Measurements from ENCODE around the gene PMEPA1. TPM values are rescaled to one million over a fixed set of nuclear protein-coding genes. Genes with fewer than 3 reads are reported as not detected.

PMEPA1 gene
- total and polyA plus RNA-seq, 2 experiments from 2014 or later, result 7.3 to 15.4 TPM

GRCh38 chr20:57616143-57616951, 93.5 kb downstream of the PMEPA1 start (continued):
- TF ChIP-seq, protein P1, sequence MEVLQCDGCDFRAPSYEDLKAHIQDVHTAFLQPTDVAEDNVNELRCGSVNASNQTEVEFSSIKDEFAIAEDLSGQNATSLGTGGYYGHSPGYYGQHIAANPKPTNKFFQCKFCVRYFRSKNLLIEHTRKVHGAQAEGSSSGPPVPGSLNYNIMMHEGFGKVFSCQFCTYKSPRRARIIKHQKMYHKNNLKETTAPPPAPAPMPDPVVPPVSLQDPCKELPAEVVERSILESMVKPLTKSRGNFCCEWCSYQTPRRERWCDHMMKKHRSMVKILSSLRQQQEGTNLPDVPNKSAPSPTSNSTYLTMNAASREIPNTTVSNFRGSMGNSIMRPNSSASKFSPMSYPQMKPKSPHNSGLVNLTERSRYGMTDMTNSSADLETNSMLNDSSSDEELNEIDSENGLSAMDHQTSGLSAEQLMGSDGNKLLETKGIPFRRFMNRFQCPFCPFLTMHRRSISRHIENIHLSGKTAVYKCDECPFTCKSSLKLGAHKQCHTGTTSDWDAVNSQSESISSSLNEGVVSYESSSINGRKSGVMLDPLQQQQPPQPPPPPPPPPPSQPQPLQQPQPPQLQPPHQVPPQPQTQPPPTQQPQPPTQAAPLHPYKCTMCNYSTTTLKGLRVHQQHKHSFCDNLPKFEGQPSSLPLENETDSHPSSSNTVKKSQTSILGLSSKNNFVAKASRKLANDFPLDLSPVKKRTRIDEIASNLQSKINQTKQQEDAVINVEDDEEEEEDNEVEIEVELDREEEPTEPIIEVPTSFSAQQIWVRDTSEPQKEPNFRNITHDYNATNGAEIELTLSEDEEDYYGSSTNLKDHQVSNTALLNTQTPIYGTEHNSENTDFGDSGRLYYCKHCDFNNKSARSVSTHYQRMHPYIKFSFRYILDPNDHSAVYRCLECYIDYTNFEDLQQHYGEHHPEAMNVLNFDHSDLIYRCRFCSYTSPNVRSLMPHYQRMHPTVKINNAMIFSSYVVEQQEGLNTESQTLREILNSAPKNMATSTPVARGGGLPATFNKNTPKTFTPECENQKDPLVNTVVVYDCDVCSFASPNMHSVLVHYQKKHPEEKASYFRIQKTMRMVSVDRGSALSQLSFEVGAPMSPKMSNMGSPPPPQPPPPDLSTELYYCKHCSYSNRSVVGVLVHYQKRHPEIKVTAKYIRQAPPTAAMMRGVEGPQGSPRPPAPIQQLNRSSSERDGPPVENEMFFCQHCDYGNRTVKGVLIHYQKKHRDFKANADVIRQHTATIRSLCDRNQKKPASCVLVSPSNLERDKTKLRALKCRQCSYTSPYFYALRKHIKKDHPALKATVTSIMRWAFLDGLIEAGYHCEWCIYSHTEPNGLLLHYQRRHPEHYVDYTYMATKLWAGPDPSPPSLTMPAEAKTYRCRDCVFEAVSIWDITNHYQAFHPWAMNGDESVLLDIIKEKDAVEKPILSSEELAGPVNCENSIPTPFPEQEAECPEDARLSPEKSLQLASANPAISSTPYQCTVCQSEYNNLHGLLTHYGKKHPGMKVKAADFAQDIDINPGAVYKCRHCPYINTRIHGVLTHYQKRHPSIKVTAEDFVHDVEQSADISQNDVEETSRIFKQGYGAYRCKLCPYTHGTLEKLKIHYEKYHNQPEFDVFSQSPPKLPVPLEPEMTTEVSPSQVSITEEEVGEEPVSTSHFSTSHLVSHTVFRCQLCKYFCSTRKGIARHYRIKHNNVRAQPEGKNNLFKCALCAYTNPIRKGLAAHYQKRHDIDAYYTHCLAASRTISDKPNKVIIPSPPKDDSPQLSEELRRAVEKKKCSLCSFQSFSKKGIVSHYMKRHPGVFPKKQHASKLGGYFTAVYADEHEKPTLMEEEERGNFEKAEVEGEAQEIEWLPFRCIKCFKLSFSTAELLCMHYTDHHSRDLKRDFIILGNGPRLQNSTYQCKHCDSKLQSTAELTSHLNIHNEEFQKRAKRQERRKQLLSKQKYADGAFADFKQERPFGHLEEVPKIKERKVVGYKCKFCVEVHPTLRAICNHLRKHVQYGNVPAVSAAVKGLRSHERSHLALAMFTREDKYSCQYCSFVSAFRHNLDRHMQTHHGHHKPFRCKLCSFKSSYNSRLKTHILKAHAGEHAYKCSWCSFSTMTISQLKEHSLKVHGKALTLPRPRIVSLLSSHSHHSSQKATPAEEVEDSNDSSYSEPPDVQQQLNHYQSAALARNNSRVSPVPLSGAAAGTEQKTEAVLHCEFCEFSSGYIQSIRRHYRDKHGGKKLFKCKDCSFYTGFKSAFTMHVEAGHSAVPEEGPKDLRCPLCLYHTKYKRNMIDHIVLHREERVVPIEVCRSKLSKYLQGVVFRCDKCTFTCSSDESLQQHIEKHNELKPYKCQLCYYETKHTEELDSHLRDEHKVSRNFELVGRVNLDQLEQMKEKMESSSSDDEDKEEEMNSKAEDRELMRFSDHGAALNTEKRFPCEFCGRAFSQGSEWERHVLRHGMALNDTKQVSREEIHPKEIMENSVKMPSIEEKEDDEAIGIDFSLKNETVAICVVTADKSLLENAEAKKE (CRISPR knock-in tag; IDR thresholded peaks at IDR 0.05), result no peak

GRCh38 chr20:57615445-57615811, 94.4 kb downstream of the PMEPA1 start:
- Histone ChIP-seq H3K27me3 (ENCODE audit: insufficient read depth) (no peaks in the 10 kb centered on the region), H3F3A (replicated peaks; ENCODE audit: low read depth) (no peaks in the 10 kb centered on the region), H4K20me1 (replicated peaks; ENCODE audit: insufficient read depth) (no peaks in the 10 kb centered on the region), H3K79me2 (replicated peaks; ENCODE audit: insufficient read depth) (no peaks in the 10 kb centered on the region), H3K4me3 (no peak overlapping the region), H3K9me2 (ENCODE audit: insufficient read depth) (0 out of 2 replicates have a peak, but pooled peaks cover 2% of the 10 kb centered on the region), H2AFZ (no peak overlapping the region), H3K4me1 (ENCODE audit: insufficient read depth) (no peaks in the 10 kb centered on the region), H3K36me3 (ENCODE audit: insufficient read depth) (no peaks in the 10 kb centered on the region), H3K4me2 (no peak overlapping the region), H3K27ac (ENCODE audit: low read depth) (no peak overlapping the region)
- H3K36me3 Mint-ChIP-seq (ENCODE audit: low read depth), result no peaks in the 10 kb centered on the region
- H3K9me3 Mint-ChIP-seq, result no peaks in the 10 kb centered on the region; the same call in 2 of the 3 replicates
- ATAC-seq (no peak), DNase-seq (ENCODE audit: low spot score) (no peak)
- peaks cover 6% of the 10 kb centered on the region for H3K27me3 Mint-ChIP-seq (ENCODE audit: insufficient read depth, low read depth, poor library complexity)
- H3K27ac Mint-ChIP-seq, result no peak overlapping the region
- no peaks in the 10 kb centered on the region for H3K4me1 Mint-ChIP-seq
- H3K4me3 Mint-ChIP-seq, result no peak overlapping the region
- TF ChIP-seq EZH2phosphoT487 (IDR thresholded peaks at IDR 0.05; ENCODE audit: unreplicated experiment) (no peak), CREB1 (CRISPR knock-in tag; IDR thresholded peaks at IDR 0.05; ENCODE audit: low read depth) (no peak), REST (IDR thresholded peaks at IDR 0.05; ENCODE audit: unreplicated experiment) (no peak), STAT1 (IDR thresholded peaks at IDR 0.05; ENCODE audit: unreplicated experiment) (no peak), NANOG (IDR thresholded peaks at IDR 0.05; ENCODE audit: borderline replicate concordance) (no peak)
- TF ChIP-seq, protein P2, sequence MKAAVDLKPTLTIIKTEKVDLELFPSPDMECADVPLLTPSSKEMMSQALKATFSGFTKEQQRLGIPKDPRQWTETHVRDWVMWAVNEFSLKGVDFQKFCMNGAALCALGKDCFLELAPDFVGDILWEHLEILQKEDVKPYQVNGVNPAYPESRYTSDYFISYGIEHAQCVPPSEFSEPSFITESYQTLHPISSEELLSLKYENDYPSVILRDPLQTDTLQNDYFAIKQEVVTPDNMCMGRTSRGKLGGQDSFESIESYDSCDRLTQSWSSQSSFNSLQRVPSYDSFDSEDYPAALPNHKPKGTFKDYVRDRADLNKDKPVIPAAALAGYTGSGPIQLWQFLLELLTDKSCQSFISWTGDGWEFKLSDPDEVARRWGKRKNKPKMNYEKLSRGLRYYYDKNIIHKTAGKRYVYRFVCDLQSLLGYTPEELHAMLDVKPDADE (IDR thresholded peaks at IDR 0.05), result no peak

Data from GM23338 (cell line).